HG03045 (cell line): ENCODE results near the gene MOAP1.
"Not testable (repeated sequence)": the region's sequence is repeated elsewhere in the genome, so short reads cannot be mapped to it uniquely, and the experiment has no call there.

Source experiments
- ATAC-seq: cut with Tn5 transposase; IDR thresholded peaks from one replicate; pipeline ENCODE4 v1.9.1; 2021; ENCODE audit warnings: mild to moderate bottlenecking, moderate library complexity; ENCODE audit not compliant: unreplicated experiment

MOAP1 gene

GRCh38 chr14:93184391-93185348 lies at the start of gene MOAP1, which contains the start of gene LYSET:
TSS of gene MOAP1 (minus strand) at chr14:93184897. CDS start at chr14:93184242, 655 bp downstream.
TSS of gene LYSET (plus strand) at chr14:93185317. CDS start at chr14:93185406, 89 bp downstream.
- peak; percentile 88 for ATAC-seq

GRCh38 chr14:93233078-93233477 lies 48.4 kb upstream of the MOAP1 start:
- ATAC-seq: not testable (repeated sequence)

GRCh38 chr14:93232159-93232558 lies 47.5 kb upstream of the MOAP1 start:
- ATAC-seq: no peak

GRCh38 chr14:93231129-93231979 lies 46.7 kb upstream of the MOAP1 start:
- no peak for ATAC-seq

DNA sequence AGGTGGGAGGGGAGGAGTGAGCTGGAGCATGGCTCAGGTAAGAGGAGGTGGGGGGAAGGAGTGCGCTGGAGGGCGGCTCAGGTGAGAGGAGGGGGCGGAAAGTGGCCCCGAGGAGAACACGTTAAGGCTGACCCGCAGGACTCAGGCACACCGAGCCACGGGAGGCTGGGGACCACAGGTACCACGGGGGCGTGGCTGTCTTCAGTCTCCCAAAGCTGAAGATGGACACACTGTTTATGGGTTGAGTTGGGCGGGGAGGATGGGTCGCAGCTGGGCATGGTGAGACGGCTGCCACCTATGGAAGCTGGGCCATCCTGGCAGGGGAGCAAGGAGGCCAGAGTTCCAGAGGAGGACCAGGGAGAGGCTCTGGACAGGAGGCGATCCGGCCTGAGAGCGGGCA lies 45.8 kb upstream of the MOAP1 start:
- no peak for ATAC-seq

- no peak for ATAC-seq
These were observed 43.9 kb upstream of the MOAP1 start for GRCh38 chr14:93228550-93228949.

GRCh38 chr14:93223565-93223964 lies 38.9 kb upstream of the MOAP1 start:
- no peak for ATAC-seq

DNA sequence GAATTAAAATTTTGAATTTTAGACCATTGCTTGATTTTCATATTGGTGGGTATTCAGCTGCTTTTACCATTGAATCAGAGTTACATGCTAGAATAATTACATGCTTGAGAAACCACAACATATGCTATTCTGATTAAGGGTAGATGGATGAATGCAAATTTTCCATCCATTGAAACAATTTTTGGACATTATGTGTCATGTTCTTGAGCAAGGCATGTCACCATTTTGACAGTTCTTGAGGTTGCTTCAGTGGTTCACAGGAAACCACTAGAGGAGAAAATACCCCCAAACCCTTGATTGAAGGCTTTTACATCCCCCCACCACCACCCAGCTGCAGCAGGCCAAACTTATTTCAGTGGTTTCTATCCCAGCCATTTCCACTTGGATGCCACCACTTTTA lies 35.8 kb upstream of the MOAP1 start:
- ATAC-seq: no peak

GRCh38 chr14:93219103-93219726 lies 34.5 kb upstream of the MOAP1 start:
- ATAC-seq: no peak

- no peak for ATAC-seq
These were observed 29.9 kb upstream of the MOAP1 start for GRCh38 chr14:93214598-93214997.

GRCh38 chr14:93212432-93212831 lies 27.7 kb upstream of the MOAP1 start:
- ATAC-seq: peak; percentile 66

DNA sequence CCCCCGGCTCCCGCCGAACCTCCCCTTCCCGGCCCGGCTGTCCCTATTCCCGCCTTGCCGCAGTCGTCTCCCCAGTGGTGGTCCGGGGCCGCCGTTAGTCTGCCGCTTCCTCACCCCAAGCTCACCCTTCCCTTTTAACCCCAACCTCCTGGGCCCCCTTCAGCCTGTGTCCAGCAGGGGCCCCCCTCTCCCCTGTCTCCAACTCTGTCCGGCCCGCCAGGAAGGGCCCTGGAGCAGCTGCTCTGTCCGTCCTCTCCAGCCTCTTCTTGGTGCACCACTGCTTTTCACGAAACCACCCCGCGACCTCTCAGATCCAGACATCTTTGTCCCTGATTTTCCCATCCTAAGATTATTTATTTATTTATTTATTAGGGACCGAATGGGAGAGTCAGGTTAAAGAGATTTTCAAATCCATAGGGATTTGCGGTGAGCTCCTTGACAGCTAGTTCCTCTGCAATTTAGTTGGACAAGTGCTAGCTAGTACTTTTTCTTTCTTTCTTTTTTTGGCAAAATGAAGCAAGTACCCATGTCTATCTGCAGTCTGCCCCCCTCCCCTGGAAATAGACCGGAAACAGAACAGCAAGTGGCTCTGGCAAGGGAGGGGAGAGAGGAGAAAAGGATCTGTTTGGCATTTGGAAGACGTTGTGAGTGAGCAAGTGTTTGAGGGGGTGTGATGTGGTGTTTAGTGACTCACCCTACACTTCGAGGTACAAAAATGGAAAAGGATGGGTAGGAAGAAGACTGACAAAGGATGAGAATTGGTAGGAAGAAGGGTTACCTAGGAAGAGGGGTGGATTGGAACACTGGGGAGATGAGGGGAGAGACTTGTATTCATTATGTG lies 23.0 kb upstream of the MOAP1 start:
- ATAC-seq: peak; percentile 47

DNA sequence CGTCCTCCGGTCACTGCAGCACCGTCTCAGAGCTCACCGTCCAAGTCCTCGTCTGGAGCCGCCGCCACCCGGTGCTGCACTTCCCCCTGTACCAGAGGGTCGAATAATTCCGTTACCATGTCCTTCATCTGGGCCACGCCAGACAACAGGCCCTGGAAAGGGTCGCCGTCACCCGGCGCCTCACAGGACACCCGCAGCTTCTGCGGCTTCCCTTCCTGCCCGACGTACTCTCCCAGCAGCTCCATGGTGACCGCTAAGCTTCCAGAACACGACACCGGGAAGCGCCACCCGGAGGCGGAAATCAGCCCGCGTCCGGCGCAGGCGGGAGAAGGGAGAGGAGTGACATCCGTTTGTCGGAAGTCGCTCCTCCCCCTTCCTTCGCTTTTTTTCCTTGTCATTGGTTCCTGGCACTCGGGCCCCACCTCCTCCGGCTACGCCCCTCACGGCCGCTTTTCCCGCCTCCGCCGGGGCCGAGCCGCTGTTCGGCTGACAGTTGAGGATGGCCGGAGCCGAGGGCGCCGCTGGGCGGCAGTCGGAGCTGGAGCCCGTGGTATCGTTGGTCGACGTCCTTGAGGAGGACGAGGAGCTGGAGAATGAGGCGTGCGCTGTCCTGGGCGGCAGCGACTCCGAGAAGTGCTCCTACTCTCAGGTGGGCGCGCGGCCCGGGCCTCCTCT lies 22.2 kb upstream of the MOAP1 start, which contains the start of the genes GON7 and UBR7:
GON7 (minus strand) TSS at position 273 of the 675 bp plus-strand sequence; CDS start at position 245, 28 bp downstream.
UBR7 (plus strand) TSS at position 464 of the 675 bp plus-strand sequence; CDS start at position 500, 36 bp downstream.
- peak; percentile 86 for ATAC-seq

- no peak for ATAC-seq
These were observed 16.5 kb upstream of the MOAP1 start for GRCh38 chr14:93201155-93201704.

DNA sequence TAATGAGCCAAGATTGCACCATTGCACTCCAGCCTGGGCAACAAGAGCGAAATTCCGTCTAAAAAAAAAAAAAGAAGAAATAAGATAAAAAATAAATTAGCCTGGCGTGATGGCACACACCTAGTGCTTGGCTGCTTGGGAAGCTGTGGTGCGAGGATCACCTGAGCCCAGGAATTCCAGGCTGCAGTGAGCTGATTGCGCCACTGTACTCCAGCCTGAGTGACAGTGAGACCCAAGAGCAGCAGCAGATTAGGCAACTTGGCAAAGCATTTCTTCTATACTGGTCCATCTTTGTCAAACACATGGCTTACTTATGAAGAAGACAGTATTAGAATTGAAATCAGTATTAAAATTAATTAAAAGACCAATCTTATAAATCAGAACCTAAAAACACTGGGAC lies 15.9 kb upstream of the MOAP1 start:
- no peak for ATAC-seq

- no peak for ATAC-seq
These were observed 14.3 kb upstream of the MOAP1 start for GRCh38 chr14:93199031-93199430.

GRCh38 chr14:93195316-93195999 lies 10.8 kb upstream of the MOAP1 start:
- ATAC-seq: no peak

- no peak for ATAC-seq
These were observed 2.3 kb upstream of the MOAP1 start for GRCh38 chr14:93186956-93187355.
